C4-2B (cell line): ENCODE data around the gene PCDH15.

ENCODE experiments used
- ZFX ChIP-seq: fragments of 450-650 bp; IDR thresholded peaks from 2 replicates; pipeline ENCODE4 v1.6.1; 2017
- TF ChIP-seq, protein P1 (sequence below): fragments of 450-650 bp; conservative IDR thresholded peaks from 2 replicates; pipeline ENCODE4 v1.5.1; 2017; ENCODE audit warnings: mild to moderate bottlenecking

DNA sequence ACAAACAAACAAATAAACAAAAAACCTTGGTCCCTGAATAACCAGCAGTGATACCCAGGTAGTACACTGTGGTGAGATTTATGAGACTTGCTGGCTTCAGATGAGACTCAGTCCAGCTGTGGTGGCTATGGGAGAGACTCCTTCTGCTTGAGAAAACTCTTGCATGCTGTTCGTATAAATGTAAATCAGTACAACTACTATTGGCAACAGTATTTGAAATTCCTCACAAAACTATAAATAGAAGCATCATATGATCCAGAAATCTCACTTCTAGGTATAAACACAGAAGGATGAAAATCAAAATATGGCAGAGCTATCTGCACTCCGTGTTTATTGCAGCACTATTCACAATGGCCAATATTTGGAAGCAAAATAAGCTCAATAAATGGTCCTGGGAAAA is 692.1 kb downstream of the PCDH15 start:
- TF ChIP-seq, protein P1, sequence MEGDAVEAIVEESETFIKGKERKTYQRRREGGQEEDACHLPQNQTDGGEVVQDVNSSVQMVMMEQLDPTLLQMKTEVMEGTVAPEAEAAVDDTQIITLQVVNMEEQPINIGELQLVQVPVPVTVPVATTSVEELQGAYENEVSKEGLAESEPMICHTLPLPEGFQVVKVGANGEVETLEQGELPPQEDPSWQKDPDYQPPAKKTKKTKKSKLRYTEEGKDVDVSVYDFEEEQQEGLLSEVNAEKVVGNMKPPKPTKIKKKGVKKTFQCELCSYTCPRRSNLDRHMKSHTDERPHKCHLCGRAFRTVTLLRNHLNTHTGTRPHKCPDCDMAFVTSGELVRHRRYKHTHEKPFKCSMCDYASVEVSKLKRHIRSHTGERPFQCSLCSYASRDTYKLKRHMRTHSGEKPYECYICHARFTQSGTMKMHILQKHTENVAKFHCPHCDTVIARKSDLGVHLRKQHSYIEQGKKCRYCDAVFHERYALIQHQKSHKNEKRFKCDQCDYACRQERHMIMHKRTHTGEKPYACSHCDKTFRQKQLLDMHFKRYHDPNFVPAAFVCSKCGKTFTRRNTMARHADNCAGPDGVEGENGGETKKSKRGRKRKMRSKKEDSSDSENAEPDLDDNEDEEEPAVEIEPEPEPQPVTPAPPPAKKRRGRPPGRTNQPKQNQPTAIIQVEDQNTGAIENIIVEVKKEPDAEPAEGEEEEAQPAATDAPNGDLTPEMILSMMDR: no peak
- no peak for TF ChIP-seq ZFX
